ENCODE measurements around the gene EHBP1L1. TPM values are rescaled to one million over a fixed set of nuclear protein-coding genes. Genes with fewer than 3 reads are reported as not detected.

Gene EHBP1L1
- total RNA-seq, 1 experiment from 2014 or later: 105 TPM

DNA sequence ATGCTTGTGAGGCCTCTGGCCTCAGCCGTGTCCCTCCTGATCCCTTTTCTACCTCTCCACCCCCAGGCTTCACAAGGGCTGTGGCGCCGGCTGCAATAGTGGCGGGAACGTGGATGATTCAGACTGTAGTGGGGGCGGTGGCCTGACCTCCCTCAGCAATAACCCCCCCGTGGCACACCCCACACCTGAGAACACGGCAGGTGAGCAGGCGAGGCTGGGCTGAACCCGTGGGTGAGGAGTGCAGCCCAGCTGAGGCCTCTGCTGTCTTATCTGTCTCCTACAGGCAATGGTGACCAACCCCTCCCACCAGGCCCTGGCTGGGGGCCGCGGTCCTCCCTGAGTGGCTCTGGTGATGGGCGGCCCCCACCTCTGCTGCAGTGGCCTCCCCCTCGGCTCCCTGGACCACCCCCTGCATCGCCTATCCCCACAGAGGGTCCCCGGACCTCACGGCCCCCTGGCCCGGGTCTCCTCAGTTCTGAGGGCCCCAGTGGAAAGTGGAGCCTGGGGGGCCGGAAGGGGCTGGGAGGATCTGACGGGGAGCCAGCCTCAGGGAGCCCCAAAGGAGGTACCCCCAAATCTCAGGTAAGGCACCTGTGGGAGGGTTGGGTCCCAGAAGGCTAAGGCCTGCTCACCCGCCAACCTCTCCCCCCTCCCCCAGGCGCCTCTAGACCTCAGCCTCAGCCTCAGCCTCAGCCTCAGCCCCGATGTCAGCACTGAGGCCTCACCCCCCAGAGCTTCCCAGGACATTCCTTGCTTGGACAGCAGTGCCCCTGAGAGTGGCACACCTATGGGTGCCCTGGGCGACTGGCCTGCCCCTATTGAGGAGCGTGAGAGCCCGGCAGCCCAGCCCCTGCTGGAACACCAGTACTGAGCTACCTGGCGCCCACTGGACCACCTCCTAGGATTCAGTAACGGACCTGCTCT is 60.5 kb downstream of the EHBP1L1 start:
- ATAC-seq (no peak), DNase-seq (ENCODE audit: low read depth, low spot score) (no peak)
- peak overlapping the region; percentile 87; the same call in 1 of the 2 replicates for H3K4me2 ChIP-seq (ENCODE audit: low read length)
- ChIA-PET POLR2A (no interaction called here), CTCF (interaction anchor here (1.6 kb wide), 1 partner anchor 223 kb away, joined by 6 read pairs; no protein-coding TSS in a partner anchor), RAD21 (ENCODE audit: low non-redundant PET in 1 of 2, low total read pairs in 2 of 2, uncharacterized antibody in 2 of 2, unreplicated experiment in 2 of 2) (no interaction called here)
- BruUV-seq (replicated peaks): no TSS peak
- H3K9ac ChIP-seq (ENCODE audit: low read length): 0 out of 2 replicates have a peak overlapping the region, but pooled peaks have one; percentile 83
- H3K9me2 ChIP-seq (ENCODE audit: insufficient read depth): no peaks in the 10 kb centered on the region
- TF ChIP-seq SRF (IDR thresholded peaks at IDR 0.05; ENCODE audit: low read depth) (no peak), ZFX (IDR thresholded peaks at IDR 0.05) (no peak), POLR2A (IDR thresholded peaks at IDR 0.05; ENCODE audit: borderline replicate concordance, extremely low read depth, insufficient read depth, insufficient read length) (no peak), TCF7L2 (IDR thresholded peaks at IDR 0.05; ENCODE audit: borderline replicate concordance, extremely low read depth, insufficient read depth, insufficient read length) (no peak), JUND (IDR thresholded peaks at IDR 0.05) (no peak), EZH2 (IDR thresholded peaks at IDR 0.05) (no peak)
- TF ChIP-seq, protein P1, sequence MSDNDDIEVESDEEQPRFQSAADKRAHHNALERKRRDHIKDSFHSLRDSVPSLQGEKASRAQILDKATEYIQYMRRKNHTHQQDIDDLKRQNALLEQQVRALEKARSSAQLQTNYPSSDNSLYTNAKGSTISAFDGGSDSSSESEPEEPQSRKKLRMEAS (IDR thresholded peaks at IDR 0.05): no peak
- TF ChIP-seq, protein P2, sequence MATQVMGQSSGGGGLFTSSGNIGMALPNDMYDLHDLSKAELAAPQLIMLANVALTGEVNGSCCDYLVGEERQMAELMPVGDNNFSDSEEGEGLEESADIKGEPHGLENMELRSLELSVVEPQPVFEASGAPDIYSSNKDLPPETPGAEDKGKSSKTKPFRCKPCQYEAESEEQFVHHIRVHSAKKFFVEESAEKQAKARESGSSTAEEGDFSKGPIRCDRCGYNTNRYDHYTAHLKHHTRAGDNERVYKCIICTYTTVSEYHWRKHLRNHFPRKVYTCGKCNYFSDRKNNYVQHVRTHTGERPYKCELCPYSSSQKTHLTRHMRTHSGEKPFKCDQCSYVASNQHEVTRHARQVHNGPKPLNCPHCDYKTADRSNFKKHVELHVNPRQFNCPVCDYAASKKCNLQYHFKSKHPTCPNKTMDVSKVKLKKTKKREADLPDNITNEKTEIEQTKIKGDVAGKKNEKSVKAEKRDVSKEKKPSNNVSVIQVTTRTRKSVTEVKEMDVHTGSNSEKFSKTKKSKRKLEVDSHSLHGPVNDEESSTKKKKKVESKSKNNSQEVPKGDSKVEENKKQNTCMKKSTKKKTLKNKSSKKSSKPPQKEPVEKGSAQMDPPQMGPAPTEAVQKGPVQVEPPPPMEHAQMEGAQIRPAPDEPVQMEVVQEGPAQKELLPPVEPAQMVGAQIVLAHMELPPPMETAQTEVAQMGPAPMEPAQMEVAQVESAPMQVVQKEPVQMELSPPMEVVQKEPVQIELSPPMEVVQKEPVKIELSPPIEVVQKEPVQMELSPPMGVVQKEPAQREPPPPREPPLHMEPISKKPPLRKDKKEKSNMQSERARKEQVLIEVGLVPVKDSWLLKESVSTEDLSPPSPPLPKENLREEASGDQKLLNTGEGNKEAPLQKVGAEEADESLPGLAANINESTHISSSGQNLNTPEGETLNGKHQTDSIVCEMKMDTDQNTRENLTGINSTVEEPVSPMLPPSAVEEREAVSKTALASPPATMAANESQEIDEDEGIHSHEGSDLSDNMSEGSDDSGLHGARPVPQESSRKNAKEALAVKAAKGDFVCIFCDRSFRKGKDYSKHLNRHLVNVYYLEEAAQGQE (IDR thresholded peaks at IDR 0.05; ENCODE audit: low read depth): no peak
- TF ChIP-seq, protein P3, sequence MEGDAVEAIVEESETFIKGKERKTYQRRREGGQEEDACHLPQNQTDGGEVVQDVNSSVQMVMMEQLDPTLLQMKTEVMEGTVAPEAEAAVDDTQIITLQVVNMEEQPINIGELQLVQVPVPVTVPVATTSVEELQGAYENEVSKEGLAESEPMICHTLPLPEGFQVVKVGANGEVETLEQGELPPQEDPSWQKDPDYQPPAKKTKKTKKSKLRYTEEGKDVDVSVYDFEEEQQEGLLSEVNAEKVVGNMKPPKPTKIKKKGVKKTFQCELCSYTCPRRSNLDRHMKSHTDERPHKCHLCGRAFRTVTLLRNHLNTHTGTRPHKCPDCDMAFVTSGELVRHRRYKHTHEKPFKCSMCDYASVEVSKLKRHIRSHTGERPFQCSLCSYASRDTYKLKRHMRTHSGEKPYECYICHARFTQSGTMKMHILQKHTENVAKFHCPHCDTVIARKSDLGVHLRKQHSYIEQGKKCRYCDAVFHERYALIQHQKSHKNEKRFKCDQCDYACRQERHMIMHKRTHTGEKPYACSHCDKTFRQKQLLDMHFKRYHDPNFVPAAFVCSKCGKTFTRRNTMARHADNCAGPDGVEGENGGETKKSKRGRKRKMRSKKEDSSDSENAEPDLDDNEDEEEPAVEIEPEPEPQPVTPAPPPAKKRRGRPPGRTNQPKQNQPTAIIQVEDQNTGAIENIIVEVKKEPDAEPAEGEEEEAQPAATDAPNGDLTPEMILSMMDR (IDR thresholded peaks at IDR 0.05 in 2 of 3, conservative IDR thresholded peaks at IDR 0.05 in 1 of 3; ENCODE audit: borderline replicate concordance in 1 of 3, insufficient read depth in 1 of 3, low read depth in 2 of 3, low read length in 2 of 3): no peak
- peak overlapping the region; percentile 97; the same call in 1 of the 2 replicates for H3K27ac ChIP-seq (ENCODE audit: low read depth, low read length)
- peaks cover 11 to 27% of the 10 kb centered on the region in 2 experiments for H3K4me1 ChIP-seq (ENCODE audit: control insufficient read depth in 1 of 2, insufficient read depth in 2 of 2, low read length in 2 of 2)
- H3K79me2 ChIP-seq (ENCODE audit: insufficient read depth, low read length): peaks cover 13% of the 10 kb centered on the region; the same call in 1 of the 2 replicates
- no peak overlapping the region for H2AFZ ChIP-seq (ENCODE audit: low read depth, low read length, poor library complexity, severe bottlenecking)
- no peaks in the 10 kb centered on the region for H3K27me3 ChIP-seq (ENCODE audit: insufficient read depth, low read length)
- H3K36me3 ChIP-seq (ENCODE audit: control insufficient read depth in 1 of 2, insufficient read depth in 2 of 2, low read length in 2 of 2): peaks cover 4 to 41% of the 10 kb centered on the region in 2 experiments; a peak in 3 of 4 replicates
- H3K4me3 ChIP-seq (replicated peaks in 1 of 2; ENCODE audit: low read depth in 1 of 2, low read length in 2 of 2): no peak overlapping the region
- no peaks in the 10 kb centered on the region for H3K9me3 ChIP-seq (ENCODE audit: control insufficient read depth in 1 of 2, insufficient read depth in 1 of 2, low read depth in 1 of 2, low read length in 2 of 2)
- H4K20me1 ChIP-seq (ENCODE audit: insufficient read depth): no peaks in the 10 kb centered on the region
- intact Hi-C loops (cut with micrococcal nuclease): no loop called here
